Activated CD4-positive, alpha-beta memory T cell treated with anti-CD3 and anti-CD28 coated beads for 36 hours (primary cell): Measurements from ENCODE around the gene ITSN1. TPM values are rescaled to one million over a fixed set of nuclear protein-coding genes. Genes with fewer than 3 reads are reported as not detected.

Experiments
- CTCF ChIA-PET: fragments of 350-600 bp; sonication (Branson Sonifier 250); formaldehyde crosslinking; loops from one replicate; lab custom pipeline; 2021; ENCODE audit warnings: antibody characterized with exemption, inconsistent platforms; lab: Charles Lee
- POLR2A ChIA-PET: fragments of 350-600 bp; sonication (Branson Sonifier 250); formaldehyde crosslinking; loops from one replicate; lab custom pipeline; 2021; ENCODE audit warnings: antibody characterized with exemption; lab: Charles Lee
- DNase-seq: peaks from one replicate; pipeline ENCODE4 v3.0.0-alpha.2; 2020
- H3K27ac Mint-ChIP-seq: one replicate; pipeline ENCODE4 v1.8.0; 2021; ENCODE audit warnings: mixed read lengths
- H3K27me3 Mint-ChIP-seq: one replicate; pipeline ENCODE4 v1.8.0; 2021; ENCODE audit warnings: mixed read lengths
- H3K36me3 Mint-ChIP-seq: one replicate; pipeline ENCODE4 v1.8.0; 2021; ENCODE audit warnings: mixed read lengths
- H3K4me1 Mint-ChIP-seq: one replicate; pipeline ENCODE4 v1.8.0; 2021; ENCODE audit warnings: low read depth, mixed read lengths
- H3K4me3 Mint-ChIP-seq: one replicate; pipeline ENCODE4 v1.8.0; 2021; ENCODE audit warnings: mild to moderate bottlenecking, mixed read lengths
- H3K9me3 Mint-ChIP-seq: one replicate; pipeline ENCODE4 v1.8.0; 2021; ENCODE audit warnings: mixed read lengths
- intact Hi-C: fragments of 100-400 bp; cut with micrococcal nuclease; formaldehyde crosslinking; loops from one replicate; pipeline ENCODE4 v1.15.1; 2023
- total RNA-seq, 2 experiments: library from RNA; stranded (reverse); gene quantifications; one replicate each; pipeline ENCODE4 v1.2.3, GENCODE V29; 2021

Gene ITSN1
- total RNA-seq, 2 experiments from 2014 or later, result 3.2 to 4.5 TPM

DNA sequence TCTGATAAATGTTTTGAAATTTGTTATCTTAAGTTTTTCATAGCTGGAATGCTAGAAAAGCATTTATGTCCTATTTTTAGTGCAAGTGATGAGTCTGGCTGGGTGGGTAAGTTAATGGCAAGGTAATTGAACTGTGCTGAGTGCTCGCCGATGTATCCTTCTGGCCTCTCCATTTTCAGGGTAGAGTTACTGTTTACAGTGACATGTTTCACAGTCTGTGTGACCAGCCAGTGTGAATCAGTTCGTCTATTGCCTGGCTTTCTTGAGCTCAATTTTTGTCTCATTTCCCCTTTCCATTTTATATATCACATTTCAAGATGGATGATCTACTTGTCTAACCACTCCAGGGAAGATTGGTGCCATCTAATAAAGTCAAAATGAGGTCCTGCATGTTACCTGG lies 44.1 kb downstream of the ITSN1 start:
- no peaks in the 10 kb centered on the region for H3K4me1 Mint-ChIP-seq
- POLR2A ChIA-PET, result interaction anchor here (0.6 kb wide), 1 partner anchor 10 kb away, joined by 4 read pairs; no protein-coding TSS in a partner anchor

DNA sequence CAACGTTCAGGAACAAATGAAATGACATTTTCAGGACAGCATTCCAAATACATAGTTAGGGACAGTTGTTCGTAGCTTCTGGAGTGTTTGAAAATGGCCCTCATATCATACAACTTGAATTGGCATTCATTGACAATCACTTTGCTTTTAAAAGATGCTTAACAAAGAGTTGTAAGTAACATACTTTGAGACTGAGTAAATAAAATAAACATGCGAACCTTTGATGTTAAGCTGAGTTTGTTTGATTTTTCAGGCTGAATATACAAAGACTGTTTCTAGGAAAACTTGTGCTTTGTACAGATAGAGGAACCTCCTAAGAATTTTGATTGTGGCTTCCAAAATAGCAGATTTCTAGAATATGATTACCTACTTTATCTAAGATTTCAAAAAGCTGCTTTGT lies 45.3 kb downstream of the ITSN1 start:
- no peaks in the 10 kb centered on the region for H3K4me1 Mint-ChIP-seq
- no peak overlapping the region for H3K4me3 Mint-ChIP-seq
- intact Hi-C loops, result no loop called here
- POLR2A ChIA-PET, result no interaction called here
- no peaks in the 10 kb centered on the region for H3K27me3 Mint-ChIP-seq
- H3K27ac Mint-ChIP-seq, result no peak overlapping the region
- CTCF ChIA-PET, result no interaction called here
- DNase-seq, result no peak
- no peaks in the 10 kb centered on the region for H3K36me3 Mint-ChIP-seq
- H3K9me3 Mint-ChIP-seq, result no peaks in the 10 kb centered on the region

More for the DNA sequence above, 44.1 kb downstream of the ITSN1 start:
- no peaks in the 10 kb centered on the region for H3K36me3 Mint-ChIP-seq
- intact Hi-C loops, result no loop called here
- no peak for DNase-seq
- H3K4me3 Mint-ChIP-seq, result no peak overlapping the region
- no peaks in the 10 kb centered on the region for H3K9me3 Mint-ChIP-seq
- H3K27me3 Mint-ChIP-seq, result no peaks in the 10 kb centered on the region
- H3K27ac Mint-ChIP-seq, result no peak overlapping the region
- CTCF ChIA-PET, result no interaction called here

DNA sequence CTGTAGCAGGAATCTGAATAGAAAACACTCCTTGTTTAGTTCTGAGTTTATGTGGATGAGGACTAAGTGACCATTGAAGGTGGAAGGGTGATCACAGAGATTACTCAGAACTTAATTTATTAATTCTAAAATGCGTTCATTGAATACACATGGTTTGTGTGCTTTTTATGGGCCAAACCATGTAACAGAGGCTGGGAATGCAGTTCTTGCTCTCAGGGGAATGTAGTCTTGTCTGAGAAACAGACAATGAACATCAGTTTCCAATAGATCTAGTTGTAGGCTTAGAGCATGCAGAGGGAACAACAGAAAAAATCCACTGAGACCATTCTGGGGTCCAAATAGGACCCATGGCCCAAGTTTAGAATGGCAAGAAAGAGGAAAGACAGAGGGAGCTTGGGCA lies 46.1 kb downstream of the ITSN1 start:
- Mint-ChIP-seq H3K27me3 (no peaks in the 10 kb centered on the region), H3K4me3 (no peak overlapping the region), H3K36me3 (no peaks in the 10 kb centered on the region), H3K27ac (no peak overlapping the region), H3K9me3 (no peaks in the 10 kb centered on the region), H3K4me1 (no peaks in the 10 kb centered on the region)
- ChIA-PET POLR2A (no interaction called here), CTCF (no interaction called here)
- intact Hi-C loops, result no loop called here
- no peak for DNase-seq

DNA sequence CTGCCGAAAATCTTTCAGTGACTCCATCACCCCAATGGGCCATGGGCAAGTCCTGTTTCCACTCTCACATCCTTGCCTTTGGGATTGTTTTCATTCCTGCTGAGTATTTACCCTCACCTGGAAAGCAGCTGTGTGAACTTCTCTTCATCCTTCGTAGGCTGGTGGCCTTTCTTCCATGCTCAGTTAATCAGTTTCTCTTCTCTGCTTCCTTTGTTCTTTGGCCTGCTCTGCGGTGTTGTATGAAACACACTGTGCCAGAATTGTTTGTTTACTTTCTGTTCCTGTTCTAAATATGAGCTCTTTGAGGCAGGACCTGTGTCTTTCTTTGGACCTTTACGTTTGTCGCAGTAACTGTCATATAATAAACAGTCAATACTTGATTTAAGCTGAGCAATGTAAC lies 48.6 kb downstream of the ITSN1 start:
- CTCF ChIA-PET, result interaction anchor here (0.6 kb wide), 1 partner anchor 931 kb away, joined by 3 read pairs; no protein-coding TSS in a partner anchor
- POLR2A ChIA-PET, result no interaction called here
- intact Hi-C loops, result no loop called here

DNA sequence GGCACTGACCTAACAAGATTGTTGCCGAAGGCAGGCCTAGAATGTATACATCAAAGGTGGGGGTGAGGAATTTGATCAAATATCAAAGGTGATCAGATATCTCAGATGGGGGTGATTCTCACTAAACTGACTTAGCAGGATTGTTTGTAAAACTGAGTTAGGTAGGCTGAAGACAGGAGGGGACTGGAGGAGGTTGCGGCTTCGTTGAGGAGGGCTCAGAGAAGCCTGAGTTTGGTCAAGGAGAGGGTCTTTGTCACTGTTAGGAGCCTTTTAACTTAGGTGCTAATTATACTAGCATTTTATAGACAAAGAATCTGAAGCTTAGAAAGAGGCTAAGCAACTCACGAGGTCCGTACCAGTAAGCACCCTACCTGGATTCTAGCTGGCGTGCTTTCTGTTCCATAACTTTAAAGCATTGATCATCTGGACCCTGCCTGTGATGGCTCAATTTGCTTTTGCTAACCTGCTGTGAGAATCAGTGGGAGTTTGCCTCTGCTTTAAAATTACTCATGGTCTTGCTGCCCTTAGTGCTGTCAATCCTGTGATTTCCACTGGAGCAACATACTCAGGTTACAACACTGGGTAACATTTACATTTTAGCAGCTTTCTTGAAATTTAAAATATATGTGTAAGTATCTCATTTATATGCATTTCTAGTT lies 49.8 kb downstream of the ITSN1 start:
- ChIA-PET CTCF (interaction anchor here (0.7 kb wide), 1 partner anchor 17 kb away, joined by 4 read pairs; no protein-coding TSS in a partner anchor), POLR2A (no interaction called here)
- intact Hi-C loops, result no loop called here
- Mint-ChIP-seq H3K36me3 (no peaks in the 10 kb centered on the region), H3K27ac (no peak overlapping the region), H3K9me3 (no peaks in the 10 kb centered on the region), H3K4me3 (no peak overlapping the region), H3K4me1 (no peaks in the 10 kb centered on the region), H3K27me3 (no peaks in the 10 kb centered on the region)
- no peak for DNase-seq

More for the DNA sequence above, 48.6 kb downstream of the ITSN1 start:
- Mint-ChIP-seq H3K27ac (no peak overlapping the region), H3K4me1 (no peaks in the 10 kb centered on the region), H3K36me3 (no peaks in the 10 kb centered on the region), H3K4me3 (no peak overlapping the region), H3K9me3 (no peaks in the 10 kb centered on the region), H3K27me3 (no peaks in the 10 kb centered on the region)
- DNase-seq, result no peak

DNA sequence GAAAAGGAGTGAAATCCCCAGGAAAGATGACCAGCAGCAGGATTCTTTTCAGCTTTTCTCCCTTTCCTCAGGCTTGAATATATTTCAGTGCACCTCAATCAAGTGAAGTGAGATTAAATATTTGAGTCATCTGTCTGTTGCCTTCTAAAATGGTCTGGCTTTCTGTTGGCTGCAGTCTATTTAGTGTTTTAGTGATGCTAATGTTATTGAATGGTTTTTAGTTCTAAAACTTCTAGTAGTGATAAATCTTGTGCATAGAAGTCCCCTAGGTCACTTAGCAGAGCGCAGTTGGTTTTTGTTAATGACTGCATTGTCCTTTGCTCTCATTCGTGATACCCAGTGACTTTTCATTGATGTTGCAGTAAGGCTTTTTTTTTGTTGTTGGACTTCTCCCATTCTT lies 53.5 kb downstream of the ITSN1 start:
- Mint-ChIP-seq H3K36me3 (no peaks in the 10 kb centered on the region), H3K4me3 (no peak overlapping the region), H3K27me3 (no peaks in the 10 kb centered on the region), H3K9me3 (no peaks in the 10 kb centered on the region), H3K4me1 (no peaks in the 10 kb centered on the region), H3K27ac (no peak overlapping the region)
- CTCF ChIA-PET, result no interaction called here
- POLR2A ChIA-PET, result no interaction called here
- intact Hi-C loops, result no loop called here
- no peak for DNase-seq

DNA sequence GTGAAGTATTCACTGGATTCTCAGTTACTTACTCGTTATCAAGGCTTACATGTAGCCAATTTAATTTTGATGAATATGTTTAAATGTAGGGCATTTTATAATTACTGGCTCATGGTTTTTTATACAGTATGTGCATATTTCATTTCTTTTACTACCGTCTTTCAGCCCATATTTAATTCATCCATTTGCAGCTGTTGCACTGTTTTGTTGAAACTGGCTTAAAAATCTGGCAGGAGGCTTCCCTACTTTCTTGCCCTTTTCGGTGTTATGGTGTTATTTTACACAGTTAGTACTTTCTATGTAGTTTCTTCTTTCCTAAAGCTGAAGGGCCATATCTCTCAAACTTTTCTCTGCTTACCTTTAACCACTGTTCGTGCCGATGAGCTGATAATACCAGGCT lies 54.2 kb downstream of the ITSN1 start:
- Mint-ChIP-seq H3K27ac (no peak overlapping the region), H3K4me3 (no peak overlapping the region), H3K27me3 (no peaks in the 10 kb centered on the region), H3K9me3 (no peaks in the 10 kb centered on the region), H3K36me3 (no peaks in the 10 kb centered on the region), H3K4me1 (no peaks in the 10 kb centered on the region)
- no peak for DNase-seq
- intact Hi-C loops, result no loop called here
- CTCF ChIA-PET, result no interaction called here
- POLR2A ChIA-PET, result interaction anchor here (0.6 kb wide), 1 partner anchor 10 kb away, joined by 4 read pairs; no protein-coding TSS in a partner anchor

DNA sequence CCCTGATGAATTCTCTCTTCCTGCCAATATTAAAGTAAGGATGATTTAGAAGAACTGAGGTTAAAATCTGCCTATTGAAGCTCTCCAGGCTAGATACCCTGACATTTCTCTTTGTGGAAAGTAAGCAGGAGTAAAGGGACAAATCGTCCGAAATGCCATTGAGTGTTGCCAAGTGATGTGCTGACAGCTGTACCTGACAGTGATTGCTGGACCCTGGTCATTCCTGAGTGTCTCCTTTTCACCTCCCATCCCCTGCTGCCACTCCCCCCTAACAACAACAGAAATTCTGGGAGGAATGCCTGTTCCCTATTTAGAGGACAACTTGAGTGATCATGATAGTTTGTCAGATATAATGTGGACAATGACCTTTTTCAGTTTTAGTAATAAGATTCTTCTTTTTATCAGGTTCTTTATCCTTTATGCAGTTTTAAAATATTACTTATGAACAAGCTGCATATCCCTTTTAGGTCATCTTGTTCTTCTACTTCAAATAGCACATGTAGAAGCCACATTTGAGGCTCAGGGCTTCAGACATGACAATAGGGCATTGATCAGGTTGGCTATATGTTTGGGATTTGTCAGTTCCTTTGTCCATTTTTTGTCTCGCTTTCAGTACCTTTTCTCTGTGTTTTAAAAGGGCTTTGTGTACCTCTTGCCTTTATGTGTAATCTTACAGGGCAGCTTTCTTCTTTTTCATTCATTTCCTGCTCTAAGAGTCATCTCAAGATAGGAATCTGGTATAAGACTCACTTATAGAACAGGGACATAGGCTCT lies 56.0 kb downstream of the ITSN1 start:
- DNase-seq, result no peak
- H3K9me3 Mint-ChIP-seq, result no peaks in the 10 kb centered on the region
- intact Hi-C loops, result no loop called here
- ChIA-PET CTCF (no interaction called here), POLR2A (no interaction called here)
- no peak overlapping the region for H3K4me3 Mint-ChIP-seq
- H3K27me3 Mint-ChIP-seq, result no peaks in the 10 kb centered on the region
- no peaks in the 10 kb centered on the region for H3K36me3 Mint-ChIP-seq
- H3K4me1 Mint-ChIP-seq, result no peaks in the 10 kb centered on the region
- H3K27ac Mint-ChIP-seq, result no peak overlapping the region

DNA sequence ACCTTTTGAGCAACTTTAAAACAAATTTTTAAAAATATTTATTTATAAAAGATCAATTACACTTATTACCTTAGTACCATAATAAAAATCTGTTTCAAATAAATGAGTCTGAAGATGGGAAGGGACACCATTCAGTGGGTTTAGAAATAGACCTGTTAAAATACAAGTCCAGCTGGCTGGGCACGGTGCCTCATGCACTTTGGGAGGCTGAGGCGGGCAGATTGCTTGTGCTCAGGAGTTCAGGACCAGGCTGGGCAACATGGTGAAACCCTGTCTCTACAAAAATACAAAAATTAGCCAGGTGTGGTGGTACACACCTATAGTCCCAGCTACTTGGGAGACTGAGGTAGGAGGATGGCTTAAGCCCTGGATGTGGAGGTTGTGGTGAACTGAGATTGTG lies 57.0 kb downstream of the ITSN1 start:
- no peak overlapping the region for H3K4me3 Mint-ChIP-seq
- H3K27ac Mint-ChIP-seq, result no peak overlapping the region
- ChIA-PET POLR2A (no interaction called here), CTCF (no interaction called here)
- H3K9me3 Mint-ChIP-seq, result no peaks in the 10 kb centered on the region
- no peaks in the 10 kb centered on the region for H3K27me3 Mint-ChIP-seq
- intact Hi-C loops, result no loop called here
- DNase-seq, result no peak
- no peaks in the 10 kb centered on the region for H3K36me3 Mint-ChIP-seq
- no peaks in the 10 kb centered on the region for H3K4me1 Mint-ChIP-seq

DNA sequence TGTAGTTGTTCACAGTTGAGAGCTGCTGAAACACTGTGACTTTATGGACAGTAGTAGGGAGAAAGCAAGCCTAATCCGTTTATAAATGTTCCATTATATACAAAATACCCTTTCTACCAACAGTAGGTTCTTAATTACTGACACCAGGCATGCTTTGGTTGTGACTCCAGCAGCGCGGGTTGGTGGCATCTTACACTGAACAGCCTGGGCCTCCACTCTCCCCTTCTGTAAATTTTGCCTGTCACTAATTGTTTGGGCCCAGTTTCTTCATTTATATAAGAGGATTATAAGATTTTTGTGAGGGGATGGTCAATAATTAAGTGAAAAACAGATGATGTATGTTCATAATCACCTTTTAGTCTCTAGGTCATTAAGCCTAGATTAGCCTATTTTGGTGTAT lies 58.2 kb downstream of the ITSN1 start:
- H3K27me3 Mint-ChIP-seq, result no peaks in the 10 kb centered on the region
- intact Hi-C loops, result no loop called here
- H3K9me3 Mint-ChIP-seq, result no peaks in the 10 kb centered on the region
- no peaks in the 10 kb centered on the region for H3K4me1 Mint-ChIP-seq
- H3K36me3 Mint-ChIP-seq, result no peaks in the 10 kb centered on the region
- H3K27ac Mint-ChIP-seq, result no peak overlapping the region
- ChIA-PET CTCF (no interaction called here), POLR2A (no interaction called here)
- DNase-seq, result no peak
- H3K4me3 Mint-ChIP-seq, result no peak overlapping the region

DNA sequence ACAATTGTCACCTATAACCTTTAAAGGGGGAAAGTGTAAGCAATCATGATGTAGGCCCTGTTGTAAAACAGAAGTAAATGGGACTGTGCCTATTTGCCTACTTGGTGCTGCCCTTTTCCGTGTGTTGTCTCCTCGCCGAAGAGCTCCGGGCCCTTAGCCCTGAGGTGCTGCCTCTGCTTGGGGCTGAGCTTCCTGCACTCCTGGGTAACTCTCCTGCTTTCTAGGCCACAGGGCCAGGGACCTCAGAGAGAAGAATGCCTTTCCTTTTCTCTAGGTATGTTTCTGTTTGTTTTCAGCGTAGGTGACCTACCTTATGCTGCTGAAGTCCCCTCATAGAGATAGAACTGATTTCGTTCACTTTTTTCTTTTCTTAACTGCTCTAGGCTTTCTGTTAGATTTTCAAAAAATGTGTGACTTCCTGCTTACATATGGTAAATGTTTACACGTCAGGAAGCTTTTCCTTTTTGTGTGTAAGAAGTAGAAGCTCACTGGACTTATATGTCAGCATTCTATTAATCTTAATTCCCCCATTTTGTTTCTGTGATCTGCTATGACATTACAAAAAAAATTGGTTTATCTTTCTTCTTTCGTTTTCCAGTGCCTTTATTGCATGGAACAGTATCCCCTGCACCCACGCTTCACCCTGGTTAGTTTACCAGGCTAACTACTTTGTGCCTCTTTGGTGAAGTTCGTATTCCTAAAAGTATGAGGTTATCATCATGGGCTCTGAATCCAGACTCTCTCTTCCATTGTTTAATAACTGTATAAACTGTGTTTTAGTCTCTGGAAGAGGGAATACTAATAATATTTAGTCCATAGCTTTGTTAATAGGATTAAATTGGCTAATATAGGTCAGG lies 61.7 kb downstream of the ITSN1 start:
- intact Hi-C loops, result no loop called here
- ChIA-PET CTCF (no interaction called here), POLR2A (no interaction called here)
- no peaks in the 10 kb centered on the region for H3K27me3 Mint-ChIP-seq
- H3K36me3 Mint-ChIP-seq, result peaks cover 2% of the 10 kb centered on the region
- H3K4me1 Mint-ChIP-seq, result no peaks in the 10 kb centered on the region
- DNase-seq, result no peak
- H3K9me3 Mint-ChIP-seq, result peaks cover 3% of the 10 kb centered on the region
- H3K27ac Mint-ChIP-seq, result no peak overlapping the region
- H3K4me3 Mint-ChIP-seq, result no peak overlapping the region

DNA sequence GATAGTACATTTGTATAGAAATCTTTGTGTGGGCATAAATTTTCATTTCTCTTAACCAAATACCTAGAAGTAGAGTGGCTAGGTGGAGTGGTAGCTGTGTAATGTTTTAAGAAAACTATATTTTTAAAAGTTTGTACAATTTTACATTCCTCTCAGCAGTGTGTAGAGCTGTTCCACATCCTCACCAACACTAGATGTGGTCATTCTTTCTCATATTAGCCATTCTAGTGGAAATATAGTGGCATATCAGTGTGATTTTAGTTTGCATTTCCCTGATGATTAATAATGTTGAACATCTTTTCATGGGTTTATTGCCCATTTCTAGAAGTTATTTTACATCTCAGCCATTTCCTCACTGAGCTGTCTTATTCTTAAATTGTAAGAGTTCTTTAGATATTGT lies 65.5 kb downstream of the ITSN1 start:
- ChIA-PET POLR2A (no interaction called here), CTCF (no interaction called here)
- peaks cover 2% of the 10 kb centered on the region for H3K36me3 Mint-ChIP-seq
- H3K27ac Mint-ChIP-seq, result no peak overlapping the region
- H3K4me3 Mint-ChIP-seq, result no peak overlapping the region
- DNase-seq, result no peak
- H3K27me3 Mint-ChIP-seq, result no peaks in the 10 kb centered on the region
- intact Hi-C loops, result no loop called here
- H3K4me1 Mint-ChIP-seq, result no peaks in the 10 kb centered on the region
- H3K9me3 Mint-ChIP-seq, result peaks cover 5% of the 10 kb centered on the region
